Astrocyte of the cerebellum (primary cell): ENCODE data around the gene TMEM40.
"Not testable (repeated sequence)": the region's sequence is repeated elsewhere in the genome, so short reads cannot be mapped to it uniquely, and the experiment has no call there.

Experiments used
- DNase-seq: peaks from one replicate; pipeline ENCODE4 v3.0.0-alpha.2; 2011; ENCODE audit warnings: low read depth
- H3K4me3 ChIP-seq: 2 replicates; pipeline ENCODE4 v1.5.1; 2011; ENCODE audit warnings: mild to moderate bottlenecking, low read depth, low read length, moderate library complexity
- in situ Hi-C: cut with HindIII; loops from 2 replicates; pipeline ENCODE4 v1.10.0; 2017; ENCODE audit warnings: low sequenced_read_pairs
- TF ChIP-seq, protein P1 (sequence below): IDR thresholded peaks from 2 replicates; pipeline ENCODE4 v1.5.1; 2012; ENCODE audit warnings: low read length, low read depth, moderate library complexity, mild to moderate bottlenecking; ENCODE audit errors: missing control alignments

TMEM40 gene

DNA sequence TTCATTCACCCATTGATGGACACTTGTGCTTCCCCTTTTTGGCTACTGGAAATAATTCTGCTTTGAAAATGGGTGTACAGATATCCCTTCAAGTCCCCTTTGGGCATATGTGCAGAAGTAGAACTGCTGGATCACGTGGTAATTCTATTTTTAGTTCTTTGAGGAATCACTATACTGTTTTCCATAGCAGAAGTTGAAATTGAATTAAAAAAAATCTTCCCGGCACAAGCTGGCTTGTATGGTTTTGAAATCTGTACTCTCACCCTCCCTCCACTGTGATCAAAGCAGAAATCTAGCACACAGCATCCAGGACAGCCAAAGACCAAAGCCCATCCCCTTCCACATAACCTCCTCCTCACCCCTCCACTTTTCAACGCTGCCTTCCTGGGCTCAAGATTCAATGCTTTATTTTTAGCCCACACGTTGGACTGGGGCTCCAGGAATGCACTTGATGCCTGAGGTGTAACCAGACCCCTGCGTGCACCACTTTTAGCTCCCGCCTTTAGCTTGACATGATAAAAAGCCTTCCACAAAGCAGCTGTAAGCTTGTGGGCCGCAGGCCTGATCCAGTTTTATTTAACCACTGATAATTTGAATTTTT is 29.9 kb downstream of the TMEM40 start:
- in situ Hi-C loops = no loop called here
- DNase-seq = no peak
- H3K4me3 ChIP-seq = no peak overlapping the region
- TF ChIP-seq, protein P1, sequence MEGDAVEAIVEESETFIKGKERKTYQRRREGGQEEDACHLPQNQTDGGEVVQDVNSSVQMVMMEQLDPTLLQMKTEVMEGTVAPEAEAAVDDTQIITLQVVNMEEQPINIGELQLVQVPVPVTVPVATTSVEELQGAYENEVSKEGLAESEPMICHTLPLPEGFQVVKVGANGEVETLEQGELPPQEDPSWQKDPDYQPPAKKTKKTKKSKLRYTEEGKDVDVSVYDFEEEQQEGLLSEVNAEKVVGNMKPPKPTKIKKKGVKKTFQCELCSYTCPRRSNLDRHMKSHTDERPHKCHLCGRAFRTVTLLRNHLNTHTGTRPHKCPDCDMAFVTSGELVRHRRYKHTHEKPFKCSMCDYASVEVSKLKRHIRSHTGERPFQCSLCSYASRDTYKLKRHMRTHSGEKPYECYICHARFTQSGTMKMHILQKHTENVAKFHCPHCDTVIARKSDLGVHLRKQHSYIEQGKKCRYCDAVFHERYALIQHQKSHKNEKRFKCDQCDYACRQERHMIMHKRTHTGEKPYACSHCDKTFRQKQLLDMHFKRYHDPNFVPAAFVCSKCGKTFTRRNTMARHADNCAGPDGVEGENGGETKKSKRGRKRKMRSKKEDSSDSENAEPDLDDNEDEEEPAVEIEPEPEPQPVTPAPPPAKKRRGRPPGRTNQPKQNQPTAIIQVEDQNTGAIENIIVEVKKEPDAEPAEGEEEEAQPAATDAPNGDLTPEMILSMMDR = no peak

DNA sequence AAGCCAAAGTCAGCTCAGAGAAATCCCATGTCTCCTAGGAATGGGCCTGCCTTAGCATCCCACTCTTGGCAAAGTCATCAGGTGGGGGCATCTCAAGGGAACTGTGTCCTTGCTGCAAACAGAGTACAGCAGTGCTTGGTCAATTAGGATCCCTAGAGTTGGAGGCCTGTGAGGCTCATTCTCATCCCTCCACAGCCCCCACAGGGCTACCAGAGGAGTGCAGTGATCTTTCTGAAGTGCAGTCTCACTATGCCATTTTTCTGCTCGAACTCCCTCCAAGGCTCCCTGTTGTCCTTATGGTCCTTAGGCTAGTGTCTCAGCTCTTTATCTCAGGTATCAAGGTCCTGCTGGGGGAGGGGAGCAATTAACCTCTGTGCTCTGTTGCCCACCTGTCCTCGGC is 31.1 kb downstream of the TMEM40 start:
- H3K4me3 ChIP-seq = no peak overlapping the region
- DNase-seq = no peak
- TF ChIP-seq, protein P1 = no peak
- in situ Hi-C loops = no loop called here

DNA sequence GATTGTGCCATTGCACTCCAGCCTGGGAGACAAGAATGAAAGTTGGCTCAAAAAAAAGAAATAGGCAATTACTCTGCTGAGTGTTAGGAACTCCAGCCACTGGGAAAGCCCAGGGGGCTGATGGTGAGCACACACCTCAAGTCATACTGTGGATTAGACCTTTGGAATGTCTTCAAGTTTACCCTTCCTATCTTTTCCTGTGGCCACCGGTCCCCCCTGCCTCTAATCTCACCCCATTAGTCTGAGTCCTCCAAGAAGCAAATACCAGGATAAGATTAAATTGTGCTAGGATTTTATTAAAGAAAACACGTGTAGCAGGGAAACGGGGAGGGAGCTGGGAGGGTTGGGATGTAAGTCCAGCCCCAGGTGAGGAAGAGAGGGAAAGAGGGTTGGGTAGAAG is 31.6 kb downstream of the TMEM40 start:
- TF ChIP-seq, protein P1 = no peak
- DNase-seq = no peak
- in situ Hi-C loops = no loop called here
- no peak overlapping the region for H3K4me3 ChIP-seq

DNA sequence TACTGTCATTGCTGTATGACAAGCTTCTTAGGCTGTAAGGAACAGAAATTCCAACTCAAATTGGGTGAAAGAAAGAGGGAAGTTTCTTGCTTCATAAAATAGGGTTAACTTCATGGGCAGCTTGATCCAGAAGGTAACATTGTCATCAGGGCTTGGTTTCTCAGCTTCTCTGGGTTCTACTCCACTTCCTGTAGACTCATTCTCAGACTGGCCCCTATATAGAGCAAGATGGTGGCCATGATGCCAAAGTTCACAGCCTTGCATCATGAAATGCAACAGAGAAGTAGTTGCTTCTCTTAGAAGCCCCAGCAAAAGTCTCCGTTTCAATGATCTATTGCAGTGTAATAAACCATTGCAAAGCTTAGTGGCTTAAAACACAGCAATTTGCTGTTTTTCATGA is 33.6 kb downstream of the TMEM40 start:
- no peak overlapping the region for H3K4me3 ChIP-seq
- TF ChIP-seq, protein P1 = no peak
- in situ Hi-C loops = no loop called here
- DNase-seq = no peak

DNA sequence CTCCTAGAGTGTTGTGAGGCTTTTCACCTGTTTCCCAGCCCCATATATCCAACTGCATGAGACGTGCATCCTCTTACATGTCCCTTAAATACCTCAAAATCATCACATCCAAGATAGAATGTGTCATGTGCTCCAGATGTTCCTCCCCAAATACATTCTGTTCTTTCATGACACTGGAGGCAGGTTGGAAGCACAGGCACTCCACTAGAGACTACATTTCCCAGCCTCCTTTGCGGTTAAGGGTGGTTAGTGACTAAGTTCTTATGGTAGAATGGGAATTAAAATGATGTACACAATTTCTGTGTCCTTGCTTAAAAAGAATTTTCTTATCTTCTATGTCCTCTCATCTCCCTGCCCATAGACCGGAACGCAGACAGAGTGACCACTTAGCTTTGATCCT is 34.3 kb downstream of the TMEM40 start:
- in situ Hi-C loops = no loop called here
- no peak overlapping the region for H3K4me3 ChIP-seq
- TF ChIP-seq, protein P1 = no peak
- DNase-seq = no peak

DNA sequence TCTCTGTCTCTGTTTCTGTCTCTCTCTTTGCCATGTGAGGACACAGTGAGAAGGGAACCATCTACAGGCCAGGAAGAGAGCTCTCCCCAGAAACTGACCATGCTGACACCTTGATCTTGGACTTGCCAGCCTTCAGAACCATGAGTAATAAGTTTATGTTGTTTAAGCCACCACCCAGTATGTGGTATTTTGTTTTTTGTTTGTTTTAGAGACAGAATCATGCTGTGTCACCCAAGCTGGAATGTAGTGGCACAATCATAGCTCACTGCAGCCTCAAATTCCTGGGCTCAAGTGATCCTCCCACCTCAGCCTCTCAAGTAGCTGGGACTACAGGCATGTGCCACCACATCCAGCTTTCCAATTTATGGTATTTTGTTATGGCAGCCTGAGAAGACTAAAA is 35.7 kb downstream of the TMEM40 start:
- in situ Hi-C loops, DNase-seq, H3K4me3 ChIP-seq: not testable (repeated sequence)

DNA sequence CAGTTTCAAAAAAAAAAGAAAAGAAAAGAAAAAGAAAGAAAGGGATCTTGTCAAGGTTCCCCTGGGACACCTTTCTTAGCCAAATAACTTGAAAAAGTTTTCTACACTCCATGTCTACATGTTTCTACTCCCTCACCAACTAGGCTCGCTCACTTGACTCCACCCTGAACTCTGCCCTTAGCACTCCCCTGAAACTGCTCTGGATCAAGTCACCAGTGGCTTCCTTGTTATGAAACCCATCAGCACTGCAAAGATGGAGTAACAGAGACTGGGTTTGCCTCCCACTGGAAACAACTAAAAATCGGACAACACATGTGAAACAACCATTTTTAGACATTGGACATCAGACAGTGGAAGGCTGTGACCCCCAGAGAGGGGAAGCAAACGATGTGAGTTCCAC is 36.8 kb downstream of the TMEM40 start:
- TF ChIP-seq, protein P1 = no peak
- H3K4me3 ChIP-seq = no peak overlapping the region
- in situ Hi-C loops = no loop called here
- DNase-seq = no peak
